NT2/D1 (cell line): ENCODE measurements around the gene APRT.
"Not testable (repeated sequence)": the region's sequence is repeated elsewhere in the genome, so short reads cannot be mapped to it uniquely, and the experiment has no call there.

Experiments used
- SUZ12 ChIP-seq: IDR thresholded peaks from 2 replicates; pipeline ENCODE4 v1.6.1; 2011; ENCODE audit not compliant: insufficient read length, insufficient read depth; ENCODE audit errors: extremely low read depth
- YY1 ChIP-seq: IDR thresholded peaks from 2 replicates; pipeline ENCODE4 v1.6.1; 2011; ENCODE audit not compliant: insufficient read length, insufficient read depth
- ZNF274 ChIP-seq: IDR thresholded peaks from 2 replicates; pipeline ENCODE4 v1.6.1; 2011; ENCODE audit warnings: mild to moderate bottlenecking, low read depth, low read length

GRCh38 chr16:88788749-88789148 is 23.0 kb downstream of the APRT start:
- TF ChIP-seq ZNF274, YY1, SUZ12: not testable (repeated sequence)
